ENCODE results near the gene CSF2. TPM values are rescaled to one million over a fixed set of nuclear protein-coding genes. Genes with fewer than 3 reads are reported as not detected.

Gene CSF2
- total RNA-seq, 1 experiment from 2014 or later: not detected

- Histone ChIP-seq H3K27ac (ENCODE audit: low read length) (no peak overlapping the region), H3K9me3 (ENCODE audit: control insufficient read depth, insufficient read depth, low read depth, low read length) (no peaks in the 10 kb centered on the region), H3K36me3 (ENCODE audit: control insufficient read depth, insufficient read depth, low read length) (no peaks in the 10 kb centered on the region), H3K4me1 (ENCODE audit: control insufficient read depth, insufficient read depth, low read length) (peaks cover 3% of the 10 kb centered on the region; the same call in 1 of the 2 replicates), H3K27me3 (ENCODE audit: control insufficient read depth, insufficient read depth, low read length) (no peaks in the 10 kb centered on the region), H3K4me3 (ENCODE audit: low read depth in 2 of 2, low read length in 2 of 2) (no peak overlapping the region)
- ATAC-seq (no peak), DNase-seq (ENCODE audit: low read depth, low spot score) (no peak)
- TF ChIP-seq, protein P1, sequence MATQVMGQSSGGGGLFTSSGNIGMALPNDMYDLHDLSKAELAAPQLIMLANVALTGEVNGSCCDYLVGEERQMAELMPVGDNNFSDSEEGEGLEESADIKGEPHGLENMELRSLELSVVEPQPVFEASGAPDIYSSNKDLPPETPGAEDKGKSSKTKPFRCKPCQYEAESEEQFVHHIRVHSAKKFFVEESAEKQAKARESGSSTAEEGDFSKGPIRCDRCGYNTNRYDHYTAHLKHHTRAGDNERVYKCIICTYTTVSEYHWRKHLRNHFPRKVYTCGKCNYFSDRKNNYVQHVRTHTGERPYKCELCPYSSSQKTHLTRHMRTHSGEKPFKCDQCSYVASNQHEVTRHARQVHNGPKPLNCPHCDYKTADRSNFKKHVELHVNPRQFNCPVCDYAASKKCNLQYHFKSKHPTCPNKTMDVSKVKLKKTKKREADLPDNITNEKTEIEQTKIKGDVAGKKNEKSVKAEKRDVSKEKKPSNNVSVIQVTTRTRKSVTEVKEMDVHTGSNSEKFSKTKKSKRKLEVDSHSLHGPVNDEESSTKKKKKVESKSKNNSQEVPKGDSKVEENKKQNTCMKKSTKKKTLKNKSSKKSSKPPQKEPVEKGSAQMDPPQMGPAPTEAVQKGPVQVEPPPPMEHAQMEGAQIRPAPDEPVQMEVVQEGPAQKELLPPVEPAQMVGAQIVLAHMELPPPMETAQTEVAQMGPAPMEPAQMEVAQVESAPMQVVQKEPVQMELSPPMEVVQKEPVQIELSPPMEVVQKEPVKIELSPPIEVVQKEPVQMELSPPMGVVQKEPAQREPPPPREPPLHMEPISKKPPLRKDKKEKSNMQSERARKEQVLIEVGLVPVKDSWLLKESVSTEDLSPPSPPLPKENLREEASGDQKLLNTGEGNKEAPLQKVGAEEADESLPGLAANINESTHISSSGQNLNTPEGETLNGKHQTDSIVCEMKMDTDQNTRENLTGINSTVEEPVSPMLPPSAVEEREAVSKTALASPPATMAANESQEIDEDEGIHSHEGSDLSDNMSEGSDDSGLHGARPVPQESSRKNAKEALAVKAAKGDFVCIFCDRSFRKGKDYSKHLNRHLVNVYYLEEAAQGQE (IDR thresholded peaks at IDR 0.05; ENCODE audit: insufficient read depth in 1 of 2, low read depth in 2 of 2, low read length in 1 of 2): no peak
- no peak for TF ChIP-seq TCF7L2 (IDR thresholded peaks at IDR 0.05; ENCODE audit: low read depth, low read length)
- TF ChIP-seq CTCF (IDR thresholded peaks at IDR 0.05): no peak
- TF ChIP-seq POLR2AphosphoS5 (IDR thresholded peaks at IDR 0.05; ENCODE audit: low read depth, low read length): no peak
- no peak for TF ChIP-seq SIN3A (IDR thresholded peaks at IDR 0.05; ENCODE audit: borderline replicate concordance, insufficient read depth, low read depth, low read length)
- intact Hi-C loops (cut with micrococcal nuclease; ENCODE audit: unreplicated experiment) (no loop called here), in situ Hi-C loops (cut with HindIII; ENCODE audit: low pct_unique_long_range_greater_than_20kb, low sequenced_read_pairs) (no loop called here)
- CTCF ChIA-PET: no interaction called here
- POLR2A ChIA-PET: no interaction called here
- no TSS peak for BruUV-seq (replicated peaks)
These were observed 2.3 kb upstream of the CSF2 start for GRCh38 chr5:132071338-132071707.

DNA sequence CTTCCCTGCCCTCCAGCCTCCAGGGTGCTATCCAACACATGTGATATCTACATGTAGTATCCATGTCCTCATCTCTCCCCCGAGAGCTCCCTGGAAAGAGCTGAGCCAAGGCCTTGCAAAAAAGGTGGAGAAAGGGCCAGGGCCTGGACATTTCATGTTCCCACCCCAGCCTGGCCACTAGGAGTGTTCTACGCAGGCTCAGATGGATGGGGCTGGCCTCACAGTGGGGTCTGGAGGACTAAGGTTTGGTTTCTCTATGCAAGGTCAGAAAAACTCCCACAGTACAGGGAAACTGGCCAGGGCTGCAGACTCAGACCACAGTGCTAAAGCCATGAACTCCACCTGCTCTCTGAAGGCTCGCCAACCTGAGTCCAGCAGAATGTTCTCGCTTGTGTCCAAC is 1.5 kb upstream of the CSF2 start:
- no peaks in the 10 kb centered on the region for H3K9me3 ChIP-seq (ENCODE audit: control insufficient read depth, insufficient read depth, low read depth, low read length)
- TF ChIP-seq, protein P1 (IDR thresholded peaks at IDR 0.05; ENCODE audit: insufficient read depth in 1 of 2, low read depth in 2 of 2, low read length in 1 of 2): no peak
- TF ChIP-seq SIN3A (IDR thresholded peaks at IDR 0.05; ENCODE audit: borderline replicate concordance, insufficient read depth, low read depth, low read length) (no peak), TCF7L2 (IDR thresholded peaks at IDR 0.05; ENCODE audit: low read depth, low read length) (no peak), POLR2AphosphoS5 (IDR thresholded peaks at IDR 0.05; ENCODE audit: low read depth, low read length) (no peak), CTCF (IDR thresholded peaks at IDR 0.05) (no peak)
- H3K27me3 ChIP-seq (ENCODE audit: control insufficient read depth, insufficient read depth, low read length): no peaks in the 10 kb centered on the region
- no peaks in the 10 kb centered on the region for H3K36me3 ChIP-seq (ENCODE audit: control insufficient read depth, insufficient read depth, low read length)
- intact Hi-C loops (cut with micrococcal nuclease; ENCODE audit: unreplicated experiment): no loop called here
- in situ Hi-C loops (cut with HindIII; ENCODE audit: low pct_unique_long_range_greater_than_20kb, low sequenced_read_pairs): no loop called here
- no peak overlapping the region for H3K27ac ChIP-seq (ENCODE audit: low read length)
- peaks cover 3% of the 10 kb centered on the region; the same call in 1 of the 2 replicates for H3K4me1 ChIP-seq (ENCODE audit: control insufficient read depth, insufficient read depth, low read length)
- ChIA-PET CTCF (no interaction called here), POLR2A (interaction anchor here (0.6 kb wide), 1 partner anchor 172 kb away, joined by 5 read pairs; no protein-coding TSS in a partner anchor)
- H3K4me3 ChIP-seq (ENCODE audit: low read depth in 2 of 2, low read length in 2 of 2): no peak overlapping the region
- no peak for ATAC-seq
- no peak for DNase-seq (ENCODE audit: low read depth, low spot score)
- no TSS peak for BruUV-seq (replicated peaks)

All from Panc1 (cell line).